GM19463 (cell line): Measurements from ENCODE around the gene SLC19A1.

Experiments
- ATAC-seq: cut with Tn5 transposase; IDR thresholded peaks from one replicate; pipeline ENCODE4 v1.9.1; 2021; ENCODE audit warnings: mild to moderate bottlenecking, moderate library complexity; ENCODE audit not compliant: unreplicated experiment

Gene SLC19A1

GRCh38 chr21:45519182-45519581, 23.1 kb downstream of the SLC19A1 start:
- ATAC-seq: no peak

- ATAC-seq: no peak
Observed at GRCh38 chr21:45518742-45519141, 23.5 kb downstream of the SLC19A1 start.

- ATAC-seq: no peak
Observed at GRCh38 chr21:45517249-45518065, 24.8 kb downstream of the SLC19A1 start.

- no peak for ATAC-seq
Observed at GRCh38 chr21:45516671-45517151, 25.5 kb downstream of the SLC19A1 start.

GRCh38 chr21:45516071-45516670, 26.1 kb downstream of the SLC19A1 start:
- no peak for ATAC-seq

- ATAC-seq: no peak
Observed at GRCh38 chr21:45515241-45516061, 26.8 kb downstream of the SLC19A1 start.

- no peak for ATAC-seq
Observed at GRCh38 chr21:45514311-45515021, 27.8 kb downstream of the SLC19A1 start.

- ATAC-seq: no peak
Observed at GRCh38 chr21:45513741-45514310, 28.4 kb downstream of the SLC19A1 start.

GRCh38 chr21:45513003-45513717, 29.1 kb downstream of the SLC19A1 start:
- no peak for ATAC-seq

- no peak for ATAC-seq
Observed at GRCh38 chr21:45512626-45513002, 29.6 kb downstream of the SLC19A1 start.

GRCh38 chr21:45511661-45512431, 30.4 kb downstream of the SLC19A1 start:
- no peak for ATAC-seq

GRCh38 chr21:45511007-45511406, 31.2 kb downstream of the SLC19A1 start:
- ATAC-seq: no peak

- no peak for ATAC-seq
Observed at GRCh38 chr21:45510466-45510955, 31.7 kb downstream of the SLC19A1 start.

- ATAC-seq: no peak
Observed at GRCh38 chr21:45509566-45510465, 32.4 kb downstream of the SLC19A1 start.

- no peak for ATAC-seq
Observed at GRCh38 chr21:45508607-45509565, 33.4 kb downstream of the SLC19A1 start.

- no peak for ATAC-seq
Observed at GRCh38 chr21:45507888-45508508, 34.2 kb downstream of the SLC19A1 start.
